ENCODE measurements around the gene CD8B2.
"Not testable (repeated sequence)": the region's sequence is repeated elsewhere in the genome, so short reads cannot be mapped to it uniquely, and the experiment has no call there.

- not testable (repeated sequence) for TF ChIP-seq CTCF, POLR2A (IDR thresholded peaks at IDR 0.05)
Measured at GRCh38 chr2:106498549-106498948, 11.4 kb downstream of the CD8B2 start.
